Left colon (tissue), 2 donors: ENCODE results near the gene ABHD8. TPM values are rescaled to one million over a fixed set of nuclear protein-coding genes. Genes with fewer than 3 reads are reported as not detected.

Experiments used
- ATAC-seq: fragments of 200-7000 bp; cut with Tn5 transposase; one replicate; pipeline ENCODE4 v1.9.1; 2020; ENCODE audit warnings: mild to moderate bottlenecking, moderate library complexity
- DNase-seq, 2 donors: peaks; one replicate each; pipeline ENCODE4 v3.0.0-alpha.2; 2020
- intact Hi-C, 2 donors: fragments of 100-400 bp; cut with DNase I in 1 of 2; cut with micrococcal nuclease in 1 of 2; formaldehyde crosslinking; loops; one replicate each; pipeline versions ENCODE4 v1.11.2 to v1.14.0; 2022; cut with DNase I, micrococcal nuclease
- total RNA-seq, 2 donors: library from RNA; stranded (reverse); fragmentation: NEBNext Ultra II Directional; extraction: Animal tissue kit (Norgen Biotek cat#: 25700); gene quantifications; one replicate each; pipeline ENCODE4 v1.2.1, GENCODE V29; 2021
- donor health status: DM: no; HTN: no; CAD: no.
- donor health status: DM: yes; HTN: yes; CAD: no.

Gene ABHD8
- total RNA-seq, 2 donors from 2014 or later = 5.6 to 6.0 TPM

GRCh38 chr19:17324357-17325114 lies 21.3 kb upstream of the ABHD8 start:
- no peak for ATAC-seq
- intact Hi-C loops = no loop called here
- no peak for DNase-seq

DNA sequence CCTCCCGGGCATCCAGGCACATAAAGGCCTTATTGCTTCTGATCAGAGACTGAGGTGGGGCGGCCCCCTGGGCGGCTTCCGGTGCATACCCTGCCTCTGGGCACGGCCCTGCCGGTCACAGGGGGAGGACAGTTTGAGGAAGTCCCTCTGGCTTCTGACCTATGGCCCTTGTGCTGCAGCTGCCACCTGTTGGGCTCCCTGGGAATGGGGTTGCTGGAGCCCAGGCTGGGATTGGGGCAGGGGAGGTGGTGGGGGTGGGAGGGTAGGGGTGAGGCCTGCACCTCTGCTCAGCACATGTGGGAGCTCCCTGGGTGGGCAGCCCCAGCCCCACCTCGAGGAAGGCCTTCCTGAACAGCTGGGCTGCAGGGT lies 20.7 kb upstream of the ABHD8 start:
- intact Hi-C loops = no loop called here
- ATAC-seq = no peak
- peak in 1 of 2 donors; percentile 43 for DNase-seq

GRCh38 chr19:17323300-17323963 lies 20.2 kb upstream of the ABHD8 start:
- intact Hi-C loops = no loop called here
- no peak for DNase-seq
- ATAC-seq = no peak

DNA sequence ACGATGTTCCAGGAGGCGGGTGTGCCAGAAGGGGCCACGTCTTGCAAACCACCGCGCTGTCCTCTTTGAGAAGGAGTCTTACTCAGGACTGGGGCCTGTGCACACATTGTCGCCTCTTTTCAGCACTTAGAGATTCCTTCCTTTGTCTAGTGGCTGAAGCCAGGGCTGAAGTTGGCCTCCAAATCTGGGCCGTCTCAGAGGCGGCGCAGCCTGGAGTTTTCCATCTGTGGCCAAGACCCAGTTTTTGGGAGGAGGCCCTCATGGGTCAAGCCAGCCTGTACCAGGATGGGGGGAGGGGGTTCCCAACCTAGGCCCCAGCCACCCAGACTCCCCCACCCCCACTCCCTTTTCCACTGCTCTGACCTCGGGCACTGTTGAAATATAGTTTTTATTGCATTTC lies 19.6 kb upstream of the ABHD8 start:
- intact Hi-C loops = no loop called here
- DNase-seq (peak in 1 of 2 donors; percentile 14), ATAC-seq (no peak)

DNA sequence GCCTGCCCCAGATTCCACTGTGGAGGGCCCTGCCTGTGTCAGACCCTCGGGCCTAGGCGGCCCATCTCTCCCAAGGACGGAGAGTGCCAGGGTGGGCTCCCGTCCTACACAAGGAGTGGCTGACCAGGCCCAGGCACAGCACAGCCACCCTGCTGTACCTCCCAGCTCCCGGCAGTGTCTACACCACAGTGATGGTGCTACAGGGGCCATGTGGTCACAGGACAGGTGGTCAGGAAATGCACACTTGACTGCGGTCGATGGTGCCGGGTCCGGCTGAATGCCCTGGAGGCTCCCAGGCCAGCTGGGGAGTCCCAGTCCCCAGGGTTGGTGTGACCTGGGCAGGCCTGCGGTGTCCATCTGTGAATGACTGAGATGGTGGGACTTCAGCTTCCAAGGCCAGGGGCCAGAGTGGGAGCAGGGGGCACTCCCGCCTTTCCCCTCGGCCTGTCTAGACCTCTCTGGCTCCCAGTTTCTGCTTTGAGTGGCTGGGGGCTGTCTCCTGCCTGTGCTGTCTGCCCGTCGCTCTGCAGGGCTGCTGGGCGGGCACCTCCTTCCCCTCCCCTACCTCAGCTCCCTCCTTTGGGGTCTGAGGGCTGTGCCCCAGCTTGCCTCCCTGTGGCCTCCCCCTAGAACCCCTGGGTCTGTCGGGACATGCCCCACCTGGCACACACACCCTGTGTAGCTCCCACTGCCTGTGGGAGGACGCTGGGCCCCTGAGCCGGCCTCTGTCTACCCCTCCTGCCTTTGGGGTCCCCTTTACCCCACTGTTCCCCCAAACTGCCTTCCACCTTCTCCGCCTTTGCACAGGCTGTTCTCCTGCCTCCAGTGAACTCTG lies 18.6 kb upstream of the ABHD8 start:
- no peak for ATAC-seq
- no peak for DNase-seq
- intact Hi-C loops = no loop called here

- DNase-seq = no peak
- intact Hi-C loops = no loop called here
- no peak for ATAC-seq
These were observed 17.2 kb upstream of the ABHD8 start for GRCh38 chr19:17320435-17320834.

GRCh38 chr19:17319473-17320238 lies 16.4 kb upstream of the ABHD8 start:
- DNase-seq (no peak), ATAC-seq (no peak)
- intact Hi-C loops = no loop called here

- intact Hi-C loops = no loop called here
- ATAC-seq (no peak), DNase-seq (no peak)
These were observed 15.7 kb upstream of the ABHD8 start for GRCh38 chr19:17318966-17319365.

DNA sequence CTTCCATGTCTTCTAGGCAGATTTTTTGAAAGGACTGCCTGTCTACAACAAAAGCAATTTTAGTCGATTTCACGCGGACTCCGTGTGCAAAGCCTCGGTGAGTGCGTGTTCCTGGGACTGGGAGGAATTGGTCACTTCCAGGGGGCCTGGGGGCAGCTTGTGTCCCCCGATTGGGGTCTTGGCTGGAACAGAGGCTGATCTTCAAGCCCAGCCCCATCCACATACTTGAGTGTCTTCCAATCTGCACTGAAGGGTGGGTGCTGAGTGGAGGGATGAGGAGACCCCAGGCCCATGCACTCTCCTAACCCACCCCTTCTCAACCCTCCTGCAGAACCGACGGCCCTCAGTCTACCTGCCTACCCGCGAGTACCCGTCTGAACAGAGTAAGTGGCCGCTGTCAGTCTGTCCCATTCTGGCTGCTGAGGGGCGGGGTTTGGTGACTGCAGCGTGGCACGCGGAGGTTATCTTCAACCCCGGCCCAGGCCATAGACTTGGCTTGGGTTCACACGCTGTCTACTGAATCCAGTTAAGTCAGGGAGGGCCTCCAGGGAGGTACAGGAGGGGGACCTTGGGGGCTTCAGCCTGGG lies 10.9 kb upstream of the ABHD8 start:
- DNase-seq = no peak
- intact Hi-C loops = no loop called here
- no peak for ATAC-seq

GRCh38 chr19:17312189-17313113 lies 9.2 kb upstream of the ABHD8 start:
- no peak for ATAC-seq
- intact Hi-C loops = no loop called here
- DNase-seq = no peak

DNA sequence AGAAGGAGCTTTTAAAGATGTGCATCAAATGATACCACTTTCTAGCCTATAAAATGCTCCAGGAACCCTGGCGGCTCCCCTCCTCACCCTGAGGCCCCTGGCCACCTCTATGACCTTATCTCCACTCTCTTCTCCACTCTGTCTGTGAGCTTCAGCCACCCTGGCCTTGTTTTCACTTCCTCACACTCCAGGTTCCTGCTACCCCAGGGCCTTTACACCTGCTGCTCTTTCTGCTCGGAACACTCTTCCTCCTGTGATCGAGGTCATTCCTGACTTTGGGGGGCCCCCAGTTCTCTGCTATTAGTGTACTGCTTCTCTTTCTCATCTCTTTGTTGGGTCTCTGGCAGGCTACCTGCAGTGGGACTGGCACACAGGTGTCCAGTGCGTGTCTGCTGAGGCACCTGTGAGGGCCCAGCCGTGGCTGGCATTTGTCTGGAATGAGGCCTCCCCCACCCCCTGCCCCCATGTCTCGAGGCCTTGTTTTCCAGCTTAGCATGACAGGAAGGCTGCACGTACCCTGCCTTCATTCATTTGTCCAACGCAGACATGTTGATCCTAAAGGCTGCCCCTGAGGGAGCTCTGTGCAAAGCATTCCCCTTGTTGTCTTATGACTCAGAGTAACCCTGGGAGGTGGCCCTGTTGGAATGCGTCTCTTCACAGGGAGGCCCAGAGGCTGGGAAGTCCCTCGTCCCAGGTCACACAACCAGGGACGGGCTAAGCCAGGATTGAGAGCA lies 8.4 kb upstream of the ABHD8 start:
- ATAC-seq = no peak

DNA sequence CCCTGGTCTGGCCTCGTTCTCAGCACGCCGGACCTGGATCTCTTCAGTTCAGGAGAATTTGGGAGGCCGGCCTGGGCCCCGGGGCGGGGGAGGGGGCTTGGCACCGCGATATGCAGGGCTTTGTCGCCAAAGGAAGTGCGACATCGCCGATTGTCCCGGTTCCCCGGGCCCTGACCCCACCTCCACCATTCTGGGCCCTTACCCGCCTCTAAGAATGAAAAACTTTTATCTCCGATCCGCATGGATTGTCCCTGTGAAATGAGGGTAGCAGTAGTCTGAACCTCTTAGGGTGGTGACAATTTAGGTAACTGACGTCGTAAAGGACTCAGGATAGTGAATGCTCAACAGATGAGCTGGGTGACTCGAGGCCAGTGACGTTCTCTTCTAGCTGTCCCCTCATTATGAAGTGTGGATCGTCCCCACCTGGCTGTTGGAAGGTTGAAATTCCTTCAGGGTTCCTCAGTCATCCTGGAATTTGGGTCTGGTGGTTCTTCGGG lies 6.8 kb upstream of the ABHD8 start:
- intact Hi-C loops = no loop called here
- DNase-seq = no peak
- ATAC-seq = no peak

More for the DNA sequence above, 8.4 kb upstream of the ABHD8 start:
- no peak for DNase-seq
- intact Hi-C loops = no loop called here

- peak; percentile 99 to 100 for DNase-seq
- ATAC-seq = peak; percentile 73
- intact Hi-C loops = no loop called here
These were observed 6.2 kb upstream of the ABHD8 start, which contains the start of gene DDA1 for GRCh38 chr19:17309198-17309964. DDA1 (plus strand) TSS chr19:17309563; CDS start chr19:17309655, 92 bp downstream.

- intact Hi-C loops = no loop called here
These were observed 4.7 kb upstream of the ABHD8 start for GRCh38 chr19:17307876-17308377.

GRCh38 chr19:17306285-17306714 lies 3.1 kb upstream of the ABHD8 start:
- intact Hi-C loops = no loop called here
- no peak for DNase-seq
- no peak for ATAC-seq

More at GRCh38 chr19:17307876-17308377, 4.7 kb upstream of the ABHD8 start:
- no peak for DNase-seq
- no peak for ATAC-seq
